Measurements from ENCODE around the gene COL13A1. TPM values are rescaled to one million over a fixed set of nuclear protein-coding genes. Genes with fewer than 3 reads are reported as not detected.

COL13A1 gene
- total RNA-seq, 1 donor from 2014 or later = 0.86 TPM

GRCh38 chr10:69890065-69890847 is 88.5 kb downstream of the COL13A1 start:
- Histone ChIP-seq H3K9ac (ENCODE audit: low read length) (no peak overlapping the region), H3K4me2 (ENCODE audit: low read length) (no peak overlapping the region), H3K27me3 (ENCODE audit: insufficient read depth, low read length) (no peaks in the 10 kb centered on the region), H3K9me3 (ENCODE audit: insufficient read depth, low read depth, low read length) (no peaks in the 10 kb centered on the region), H2AFZ (ENCODE audit: low read depth, low read length) (no peak overlapping the region), H3K27ac (ENCODE audit: low read depth, low read length) (no peak overlapping the region), H4K20me1 (ENCODE audit: insufficient read depth, low read length) (no peaks in the 10 kb centered on the region), H3K36me3 (ENCODE audit: insufficient read depth, low read length) (peaks cover 2% of the 10 kb centered on the region), H3K4me3 (ENCODE audit: insufficient read depth, low read depth, low read length) (no peak overlapping the region), H3K79me2 (ENCODE audit: insufficient read depth, low read length) (no peaks in the 10 kb centered on the region), H3K4me1 (ENCODE audit: insufficient read depth, low read length) (no peaks in the 10 kb centered on the region)
- H3K27me3 Mint-ChIP-seq (ENCODE audit: low read depth, unreplicated experiment) = peaks cover 48% of the 10 kb centered on the region
- DNase-seq (ENCODE audit: low read depth) (no peak), FAIRE-seq (no peak)
- TF ChIP-seq EZH2 (IDR thresholded peaks at IDR 0.05; ENCODE audit: insufficient read depth, low read length) = no peak
- TF ChIP-seq CTCF (IDR thresholded peaks at IDR 0.05; ENCODE audit: insufficient read depth, low read depth, low read length) = no peak
- no peaks in the 10 kb centered on the region for H3K4me1 Mint-ChIP-seq (ENCODE audit: low read depth, unreplicated experiment)
- H3K27ac Mint-ChIP-seq (ENCODE audit: unreplicated experiment) = no peak overlapping the region
- no peaks in the 10 kb centered on the region for H3K36me3 Mint-ChIP-seq (ENCODE audit: low read depth, unreplicated experiment)
- no peak overlapping the region for H3K4me3 Mint-ChIP-seq (ENCODE audit: unreplicated experiment)
- H3K9me3 Mint-ChIP-seq (ENCODE audit: unreplicated experiment) = peaks cover 5% of the 10 kb centered on the region

- Histone ChIP-seq H3K27ac (ENCODE audit: low read depth, low read length) (no peak overlapping the region), H3K4me3 (ENCODE audit: insufficient read depth, low read depth, low read length) (no peak overlapping the region), H3K9me3 (ENCODE audit: insufficient read depth, low read depth, low read length) (no peaks in the 10 kb centered on the region), H4K20me1 (ENCODE audit: insufficient read depth, low read length) (no peaks in the 10 kb centered on the region), H3K4me1 (ENCODE audit: insufficient read depth, low read length) (peaks cover 6% of the 10 kb centered on the region), H2AFZ (ENCODE audit: low read depth, low read length) (no peak overlapping the region), H3K27me3 (ENCODE audit: insufficient read depth, low read length) (no peaks in the 10 kb centered on the region), H3K36me3 (ENCODE audit: insufficient read depth, low read length) (peaks cover 2% of the 10 kb centered on the region), H3K79me2 (ENCODE audit: insufficient read depth, low read length) (no peaks in the 10 kb centered on the region), H3K9ac (ENCODE audit: low read length) (no peak overlapping the region), H3K4me2 (ENCODE audit: low read length) (no peak overlapping the region)
- H3K4me1 Mint-ChIP-seq (ENCODE audit: low read depth, unreplicated experiment) = peaks cover 5% of the 10 kb centered on the region
- H3K27ac Mint-ChIP-seq (ENCODE audit: unreplicated experiment) = no peak overlapping the region
- H3K4me3 Mint-ChIP-seq (ENCODE audit: unreplicated experiment) = no peak overlapping the region
- H3K9me3 Mint-ChIP-seq (ENCODE audit: unreplicated experiment) = peaks cover 5% of the 10 kb centered on the region
- no peaks in the 10 kb centered on the region for H3K36me3 Mint-ChIP-seq (ENCODE audit: low read depth, unreplicated experiment)
- no peak for DNase-seq (ENCODE audit: low read depth)
- no peak for FAIRE-seq
- H3K27me3 Mint-ChIP-seq (ENCODE audit: low read depth, unreplicated experiment) = peaks cover 48% of the 10 kb centered on the region
- TF ChIP-seq CTCF (IDR thresholded peaks at IDR 0.05; ENCODE audit: insufficient read depth, low read depth, low read length) = no peak
- TF ChIP-seq EZH2 (IDR thresholded peaks at IDR 0.05; ENCODE audit: insufficient read depth, low read length) = no peak
Measured at GRCh38 chr10:69891057-69891617, 89.4 kb downstream of the COL13A1 start.

GRCh38 chr10:69892406-69892805 is 90.7 kb downstream of the COL13A1 start:
- TF ChIP-seq CTCF (IDR thresholded peaks at IDR 0.05; ENCODE audit: insufficient read depth, low read depth, low read length) = no peak
- TF ChIP-seq EZH2 (IDR thresholded peaks at IDR 0.05; ENCODE audit: insufficient read depth, low read length) = no peak
- H3K27me3 ChIP-seq (ENCODE audit: insufficient read depth, low read length) = no peaks in the 10 kb centered on the region
- H3K36me3 Mint-ChIP-seq (ENCODE audit: low read depth, unreplicated experiment) = no peaks in the 10 kb centered on the region
- H4K20me1 ChIP-seq (ENCODE audit: insufficient read depth, low read length) = no peaks in the 10 kb centered on the region
- FAIRE-seq = no peak
- peaks cover 10% of the 10 kb centered on the region for H3K4me1 ChIP-seq (ENCODE audit: insufficient read depth, low read length)
- H3K4me3 Mint-ChIP-seq (ENCODE audit: unreplicated experiment) = no peak overlapping the region
- peaks cover 2% of the 10 kb centered on the region for H3K36me3 ChIP-seq (ENCODE audit: insufficient read depth, low read length)
- H3K9me3 ChIP-seq (ENCODE audit: insufficient read depth, low read depth, low read length) = no peaks in the 10 kb centered on the region
- no peak for DNase-seq (ENCODE audit: low read depth)
- H3K79me2 ChIP-seq (ENCODE audit: insufficient read depth, low read length) = no peaks in the 10 kb centered on the region
- H3K27ac ChIP-seq (ENCODE audit: low read depth, low read length) = no peak overlapping the region
- H3K4me2 ChIP-seq (ENCODE audit: low read length) = no peak overlapping the region
- H3K9me3 Mint-ChIP-seq (ENCODE audit: unreplicated experiment) = peaks cover 5% of the 10 kb centered on the region
- H2AFZ ChIP-seq (ENCODE audit: low read depth, low read length) = no peak overlapping the region
- H3K27me3 Mint-ChIP-seq (ENCODE audit: low read depth, unreplicated experiment) = peaks cover 45% of the 10 kb centered on the region
- H3K27ac Mint-ChIP-seq (ENCODE audit: unreplicated experiment) = no peak overlapping the region
- H3K4me1 Mint-ChIP-seq (ENCODE audit: low read depth, unreplicated experiment) = peaks cover 8% of the 10 kb centered on the region
- H3K4me3 ChIP-seq (ENCODE audit: insufficient read depth, low read depth, low read length) = no peak overlapping the region
- H3K9ac ChIP-seq (ENCODE audit: low read length) = no peak overlapping the region

Data from astrocyte (in vitro differentiated cells and primary cell).